ENCODE data around the gene ELFN1. TPM values are rescaled to one million over a fixed set of nuclear protein-coding genes. Genes with fewer than 3 reads are reported as not detected.

ELFN1 gene
- polyA plus RNA-seq, 1 of the 3 experiments (the other 2 are of a cell fraction), result 0.05 TPM

DNA sequence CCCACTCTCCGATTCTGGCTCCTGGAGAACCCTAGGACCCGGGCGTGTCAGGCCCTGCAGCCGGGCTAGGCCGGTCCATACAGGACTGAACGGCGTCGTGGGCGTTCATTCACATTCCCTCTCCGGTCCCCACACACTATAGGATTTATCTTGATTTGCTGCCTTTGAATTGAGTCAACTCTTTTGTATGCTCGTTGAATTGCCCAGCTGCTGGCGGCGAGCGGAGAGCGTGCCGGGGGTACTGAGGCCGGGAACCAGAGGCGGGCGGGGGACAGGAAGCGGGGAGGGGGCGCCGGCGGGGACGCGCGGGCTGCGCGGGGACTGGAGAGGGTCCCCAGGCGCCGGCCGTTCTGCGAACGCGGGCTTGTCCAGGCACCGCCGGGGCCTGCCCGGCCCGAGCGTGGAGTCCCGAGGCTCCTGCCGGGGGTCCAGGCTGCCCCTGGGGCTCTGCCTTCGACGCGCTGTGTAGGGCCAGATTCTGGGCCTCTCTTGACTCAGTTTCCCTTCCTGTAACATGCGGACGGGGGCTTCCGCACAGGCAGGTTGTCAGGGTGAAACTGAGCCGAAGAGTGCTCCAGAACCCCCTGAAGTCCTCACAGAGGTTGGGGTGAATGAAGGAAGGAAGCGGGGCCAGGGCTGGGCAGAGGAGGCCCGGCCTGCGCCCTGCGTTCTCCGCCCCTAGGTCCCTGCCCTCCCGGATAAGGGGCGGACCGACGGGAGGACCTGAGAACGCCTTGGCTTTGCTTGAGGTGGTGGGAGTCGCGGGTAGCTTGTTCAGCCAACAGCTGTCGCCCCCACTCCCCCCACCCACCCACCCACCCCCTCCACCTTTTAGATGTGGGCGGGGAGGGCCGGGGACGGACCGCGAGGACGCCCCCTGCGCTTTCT lies 769 bp upstream of the ELFN1 start:
- Histone ChIP-seq H3K27ac (ENCODE audit: low read depth in 2 of 2, low read length in 1 of 2) (peak overlapping the region in 1 of 2 experiments; percentile 72; a peak in 1 of 4 replicates), H3K9me3 (no peaks in the 10 kb centered on the region), H3K4me1 (ENCODE audit: control insufficient read depth in 1 of 2, insufficient read depth in 2 of 2, low read depth in 1 of 2, low read length in 1 of 2) (peaks cover 0 to 56% of the 10 kb centered on the region in 2 experiments; a peak in 1 of 4 replicates), H3K27me3 (ENCODE audit: insufficient read depth) (peaks cover 58% of the 10 kb centered on the region), H4K20me1 (ENCODE audit: insufficient read depth) (peaks cover 22% of the 10 kb centered on the region; the same call in 1 of the 2 replicates), H3K4me2 (no peak overlapping the region), H3F3A (replicated peaks; ENCODE audit: insufficient read depth) (peaks cover 11% of the 10 kb centered on the region), H3K9me2 (no peaks in the 10 kb centered on the region), H3K4me3 (ENCODE audit: low read depth in 2 of 2, low read length in 1 of 2) (peak overlapping the region in 1 of 2 experiments; percentile 61; a peak in 1 of 4 replicates), H3K9ac (no peak overlapping the region), H2AFZ (ENCODE audit: low read depth) (no peak overlapping the region), H3K79me2 (ENCODE audit: insufficient read depth) (no peaks in the 10 kb centered on the region), H3K36me3 (replicated peaks in 1 of 2; ENCODE audit: control insufficient read depth in 1 of 2, insufficient read depth in 2 of 2, low read length in 1 of 2) (no peaks in the 10 kb centered on the region)
- TF ChIP-seq JUND (IDR thresholded peaks at IDR 0.05) (no peak), ELF1 (IDR thresholded peaks at IDR 0.05) (no peak), SIN3A (IDR thresholded peaks at IDR 0.05; ENCODE audit: borderline replicate concordance, low read depth, low read length) (no peak), SMC3 (IDR thresholded peaks at IDR 0.05; ENCODE audit: low read depth, low read length) (no peak), FOSL2 (IDR thresholded peaks at IDR 0.05; ENCODE audit: borderline replicate concordance, low read depth) (no peak), EZH2phosphoT487 (IDR thresholded peaks at IDR 0.05; ENCODE audit: borderline replicate concordance, low read depth) (no peak), MXI1 (IDR thresholded peaks at IDR 0.05; ENCODE audit: low read depth, low read length) (no peak), FOXJ3 (CRISPR knock-in tag; IDR thresholded peaks at IDR 0.05) (no peak), NFIC (IDR thresholded peaks at IDR 0.05; ENCODE audit: borderline replicate concordance) (no peak), TCF12 (IDR thresholded peaks at IDR 0.05) (no peak), GABPA (IDR thresholded peaks at IDR 0.05; ENCODE audit: low read depth) (no peak), RCOR1 (IDR thresholded peaks at IDR 0.05; ENCODE audit: low read length) (no peak)
- TF ChIP-seq, protein P1, sequence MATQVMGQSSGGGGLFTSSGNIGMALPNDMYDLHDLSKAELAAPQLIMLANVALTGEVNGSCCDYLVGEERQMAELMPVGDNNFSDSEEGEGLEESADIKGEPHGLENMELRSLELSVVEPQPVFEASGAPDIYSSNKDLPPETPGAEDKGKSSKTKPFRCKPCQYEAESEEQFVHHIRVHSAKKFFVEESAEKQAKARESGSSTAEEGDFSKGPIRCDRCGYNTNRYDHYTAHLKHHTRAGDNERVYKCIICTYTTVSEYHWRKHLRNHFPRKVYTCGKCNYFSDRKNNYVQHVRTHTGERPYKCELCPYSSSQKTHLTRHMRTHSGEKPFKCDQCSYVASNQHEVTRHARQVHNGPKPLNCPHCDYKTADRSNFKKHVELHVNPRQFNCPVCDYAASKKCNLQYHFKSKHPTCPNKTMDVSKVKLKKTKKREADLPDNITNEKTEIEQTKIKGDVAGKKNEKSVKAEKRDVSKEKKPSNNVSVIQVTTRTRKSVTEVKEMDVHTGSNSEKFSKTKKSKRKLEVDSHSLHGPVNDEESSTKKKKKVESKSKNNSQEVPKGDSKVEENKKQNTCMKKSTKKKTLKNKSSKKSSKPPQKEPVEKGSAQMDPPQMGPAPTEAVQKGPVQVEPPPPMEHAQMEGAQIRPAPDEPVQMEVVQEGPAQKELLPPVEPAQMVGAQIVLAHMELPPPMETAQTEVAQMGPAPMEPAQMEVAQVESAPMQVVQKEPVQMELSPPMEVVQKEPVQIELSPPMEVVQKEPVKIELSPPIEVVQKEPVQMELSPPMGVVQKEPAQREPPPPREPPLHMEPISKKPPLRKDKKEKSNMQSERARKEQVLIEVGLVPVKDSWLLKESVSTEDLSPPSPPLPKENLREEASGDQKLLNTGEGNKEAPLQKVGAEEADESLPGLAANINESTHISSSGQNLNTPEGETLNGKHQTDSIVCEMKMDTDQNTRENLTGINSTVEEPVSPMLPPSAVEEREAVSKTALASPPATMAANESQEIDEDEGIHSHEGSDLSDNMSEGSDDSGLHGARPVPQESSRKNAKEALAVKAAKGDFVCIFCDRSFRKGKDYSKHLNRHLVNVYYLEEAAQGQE (IDR thresholded peaks at IDR 0.05; ENCODE audit: low read depth, low read length), result no peak
- TF ChIP-seq, protein P2, sequence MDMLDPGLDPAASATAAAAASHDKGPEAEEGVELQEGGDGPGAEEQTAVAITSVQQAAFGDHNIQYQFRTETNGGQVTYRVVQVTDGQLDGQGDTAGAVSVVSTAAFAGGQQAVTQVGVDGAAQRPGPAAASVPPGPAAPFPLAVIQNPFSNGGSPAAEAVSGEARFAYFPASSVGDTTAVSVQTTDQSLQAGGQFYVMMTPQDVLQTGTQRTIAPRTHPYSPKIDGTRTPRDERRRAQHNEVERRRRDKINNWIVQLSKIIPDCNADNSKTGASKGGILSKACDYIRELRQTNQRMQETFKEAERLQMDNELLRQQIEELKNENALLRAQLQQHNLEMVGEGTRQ (IDR thresholded peaks at IDR 0.05; ENCODE audit: borderline replicate concordance, low read depth, low read length), result no peak
- TF ChIP-seq, protein P3, sequence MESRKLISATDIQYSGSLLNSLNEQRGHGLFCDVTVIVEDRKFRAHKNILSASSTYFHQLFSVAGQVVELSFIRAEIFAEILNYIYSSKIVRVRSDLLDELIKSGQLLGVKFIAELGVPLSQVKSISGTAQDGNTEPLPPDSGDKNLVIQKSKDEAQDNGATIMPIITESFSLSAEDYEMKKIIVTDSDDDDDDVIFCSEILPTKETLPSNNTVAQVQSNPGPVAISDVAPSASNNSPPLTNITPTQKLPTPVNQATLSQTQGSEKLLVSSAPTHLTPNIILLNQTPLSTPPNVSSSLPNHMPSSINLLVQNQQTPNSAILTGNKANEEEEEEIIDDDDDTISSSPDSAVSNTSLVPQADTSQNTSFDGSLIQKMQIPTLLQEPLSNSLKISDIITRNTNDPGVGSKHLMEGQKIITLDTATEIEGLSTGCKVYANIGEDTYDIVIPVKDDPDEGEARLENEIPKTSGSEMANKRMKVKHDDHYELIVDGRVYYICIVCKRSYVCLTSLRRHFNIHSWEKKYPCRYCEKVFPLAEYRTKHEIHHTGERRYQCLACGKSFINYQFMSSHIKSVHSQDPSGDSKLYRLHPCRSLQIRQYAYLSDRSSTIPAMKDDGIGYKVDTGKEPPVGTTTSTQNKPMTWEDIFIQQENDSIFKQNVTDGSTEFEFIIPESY (IDR thresholded peaks at IDR 0.05; ENCODE audit: borderline replicate concordance, low read depth), result no peak
- TF ChIP-seq, protein P4, sequence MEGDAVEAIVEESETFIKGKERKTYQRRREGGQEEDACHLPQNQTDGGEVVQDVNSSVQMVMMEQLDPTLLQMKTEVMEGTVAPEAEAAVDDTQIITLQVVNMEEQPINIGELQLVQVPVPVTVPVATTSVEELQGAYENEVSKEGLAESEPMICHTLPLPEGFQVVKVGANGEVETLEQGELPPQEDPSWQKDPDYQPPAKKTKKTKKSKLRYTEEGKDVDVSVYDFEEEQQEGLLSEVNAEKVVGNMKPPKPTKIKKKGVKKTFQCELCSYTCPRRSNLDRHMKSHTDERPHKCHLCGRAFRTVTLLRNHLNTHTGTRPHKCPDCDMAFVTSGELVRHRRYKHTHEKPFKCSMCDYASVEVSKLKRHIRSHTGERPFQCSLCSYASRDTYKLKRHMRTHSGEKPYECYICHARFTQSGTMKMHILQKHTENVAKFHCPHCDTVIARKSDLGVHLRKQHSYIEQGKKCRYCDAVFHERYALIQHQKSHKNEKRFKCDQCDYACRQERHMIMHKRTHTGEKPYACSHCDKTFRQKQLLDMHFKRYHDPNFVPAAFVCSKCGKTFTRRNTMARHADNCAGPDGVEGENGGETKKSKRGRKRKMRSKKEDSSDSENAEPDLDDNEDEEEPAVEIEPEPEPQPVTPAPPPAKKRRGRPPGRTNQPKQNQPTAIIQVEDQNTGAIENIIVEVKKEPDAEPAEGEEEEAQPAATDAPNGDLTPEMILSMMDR (IDR thresholded peaks at IDR 0.05), result no peak
- WGBS (ENCODE audit: low lambda C conversion rate), result 48% methylated on average over 41 of the region's 68 CpGs
- ChIA-PET POLR2A (no interaction called here), CTCF (interaction anchor here (0.6 to 2.2 kb wide), 9 partner anchors 17 to 573 kb away, joined by 3 to 11 read pairs (median 3); partner anchors contain the start of genes MRM2 and NUDT1)
- peak; percentile 72 for DNase-seq
